Astrocyte (in vitro differentiated cells and primary cell): ENCODE data around the gene ATCAY. TPM values are rescaled to one million over a fixed set of nuclear protein-coding genes. Genes with fewer than 3 reads are reported as not detected.
"Not testable (repeated sequence)": the region's sequence is repeated elsewhere in the genome, so short reads cannot be mapped to it uniquely, and the experiment has no call there.

Experiments
- DNase-seq: peaks from one replicate; pipeline ENCODE4 v3.0.0-alpha.2; 2010; ENCODE audit warnings: low read depth
- FAIRE-seq: peaks from 2 replicates; lab custom pipeline; 2011; peaks lifted over from hg19 to GRCh38; lab: Jason Lieb, UNC
- H2AFZ ChIP-seq: 2 replicates; pipeline ENCODE4 v1.6.0; 2012; ENCODE audit warnings: low read depth, low read length, inconsistent platforms
- H3K27ac ChIP-seq: 2 replicates; pipeline ENCODE4 v1.5.1; 2011; ENCODE audit warnings: low read depth, low read length, inconsistent platforms
- H3K27me3 ChIP-seq: 2 replicates; pipeline ENCODE4 v1.6.0; 2011; ENCODE audit warnings: low read length, inconsistent platforms; ENCODE audit not compliant: insufficient read depth
- H3K36me3 ChIP-seq: 2 replicates; pipeline ENCODE4 v1.5.1; 2011; ENCODE audit warnings: low read length, inconsistent platforms; ENCODE audit not compliant: insufficient read depth
- H3K4me1 ChIP-seq: 2 replicates; pipeline ENCODE4 v1.5.1; 2011; ENCODE audit warnings: low read length, inconsistent platforms; ENCODE audit not compliant: insufficient read depth
- H3K4me2 ChIP-seq: 2 replicates; pipeline ENCODE4 v1.6.0; 2012; ENCODE audit warnings: low read length, inconsistent platforms
- H3K4me3 ChIP-seq: 2 replicates; pipeline ENCODE4 v1.5.1; 2011; ENCODE audit warnings: low read depth, mild to moderate bottlenecking, low read length, inconsistent platforms; ENCODE audit not compliant: insufficient read depth
- H3K79me2 ChIP-seq: 2 replicates; pipeline ENCODE4 v1.6.0; 2012; ENCODE audit warnings: mild to moderate bottlenecking, low read length, inconsistent platforms; ENCODE audit not compliant: insufficient read depth
- H3K9ac ChIP-seq: 2 replicates; pipeline ENCODE4 v1.6.0; 2012; ENCODE audit warnings: mild to moderate bottlenecking, low read length, inconsistent platforms
- H3K9me3 ChIP-seq: 2 replicates; pipeline ENCODE4 v1.5.1; 2012; ENCODE audit warnings: low read depth, mild to moderate bottlenecking, low read length, inconsistent platforms; ENCODE audit not compliant: insufficient read depth
- H4K20me1 ChIP-seq: 2 replicates; pipeline ENCODE4 v1.6.0; 2012; ENCODE audit warnings: low read length, inconsistent platforms; ENCODE audit not compliant: insufficient read depth
- H3K27ac Mint-ChIP-seq: one replicate; pipeline ENCODE4 v1.8.0; 2021; ENCODE audit warnings: mild to moderate bottlenecking, mixed read lengths; ENCODE audit not compliant: unreplicated experiment
- H3K27me3 Mint-ChIP-seq: one replicate; pipeline ENCODE4 v1.8.0; 2021; ENCODE audit warnings: low read depth, mixed read lengths; ENCODE audit not compliant: unreplicated experiment
- H3K36me3 Mint-ChIP-seq: one replicate; pipeline ENCODE4 v1.8.0; 2021; ENCODE audit warnings: low read depth, mixed read lengths; ENCODE audit not compliant: unreplicated experiment
- H3K4me1 Mint-ChIP-seq: one replicate; pipeline ENCODE4 v1.8.0; 2021; ENCODE audit warnings: low read depth, mixed read lengths; ENCODE audit not compliant: unreplicated experiment
- H3K4me3 Mint-ChIP-seq: one replicate; pipeline ENCODE4 v1.8.0; 2021; ENCODE audit warnings: mild to moderate bottlenecking, moderate library complexity, mixed read lengths; ENCODE audit not compliant: unreplicated experiment
- H3K9me3 Mint-ChIP-seq: one replicate; pipeline ENCODE4 v1.8.0; 2021; ENCODE audit warnings: mild to moderate bottlenecking, mixed read lengths; ENCODE audit not compliant: unreplicated experiment
- EZH2 ChIP-seq: IDR thresholded peaks from 2 replicates; pipeline ENCODE4 v1.6.1; 2012; ENCODE audit warnings: mild to moderate bottlenecking, low read length, inconsistent platforms; ENCODE audit not compliant: insufficient read depth
- total RNA-seq: library from RNA; stranded (reverse); gene quantifications from 2 replicates; pipeline ENCODE4 v1.2.1, GENCODE V29; 2021
- TF ChIP-seq, protein P1 (sequence below): IDR thresholded peaks from 2 replicates; pipeline ENCODE4 v1.5.1; 2011; ENCODE audit warnings: low read depth, mild to moderate bottlenecking, inconsistent platforms, low read length, moderate library complexity; ENCODE audit not compliant: insufficient read depth

Gene ATCAY
- total RNA-seq, 1 donor from 2014 or later: 6.5 TPM

GRCh38 chr19:3936506-3937442, 56.3 kb downstream of the ATCAY start:
- peaks cover 6% of the 10 kb centered on the region for H3K27me3 Mint-ChIP-seq
- Histone ChIP-seq H3K4me2 (no peak overlapping the region), H3K27ac (no peak overlapping the region), H4K20me1 (no peaks in the 10 kb centered on the region), H3K4me3 (no peak overlapping the region), H2AFZ (no peak overlapping the region), H3K79me2 (no peaks in the 10 kb centered on the region), H3K4me1 (no peaks in the 10 kb centered on the region), H3K27me3 (peaks cover 16% of the 10 kb centered on the region), H3K9me3 (no peaks in the 10 kb centered on the region), H3K9ac (no peak overlapping the region), H3K36me3 (no peaks in the 10 kb centered on the region)
- no peaks in the 10 kb centered on the region for H3K36me3 Mint-ChIP-seq
- H3K4me3 Mint-ChIP-seq: no peak overlapping the region
- H3K9me3 Mint-ChIP-seq: no peaks in the 10 kb centered on the region
- H3K27ac Mint-ChIP-seq: no peak overlapping the region
- H3K4me1 Mint-ChIP-seq: no peaks in the 10 kb centered on the region
- DNase-seq (no peak), FAIRE-seq (no peak)
- no peak for TF ChIP-seq EZH2
- TF ChIP-seq, protein P1, sequence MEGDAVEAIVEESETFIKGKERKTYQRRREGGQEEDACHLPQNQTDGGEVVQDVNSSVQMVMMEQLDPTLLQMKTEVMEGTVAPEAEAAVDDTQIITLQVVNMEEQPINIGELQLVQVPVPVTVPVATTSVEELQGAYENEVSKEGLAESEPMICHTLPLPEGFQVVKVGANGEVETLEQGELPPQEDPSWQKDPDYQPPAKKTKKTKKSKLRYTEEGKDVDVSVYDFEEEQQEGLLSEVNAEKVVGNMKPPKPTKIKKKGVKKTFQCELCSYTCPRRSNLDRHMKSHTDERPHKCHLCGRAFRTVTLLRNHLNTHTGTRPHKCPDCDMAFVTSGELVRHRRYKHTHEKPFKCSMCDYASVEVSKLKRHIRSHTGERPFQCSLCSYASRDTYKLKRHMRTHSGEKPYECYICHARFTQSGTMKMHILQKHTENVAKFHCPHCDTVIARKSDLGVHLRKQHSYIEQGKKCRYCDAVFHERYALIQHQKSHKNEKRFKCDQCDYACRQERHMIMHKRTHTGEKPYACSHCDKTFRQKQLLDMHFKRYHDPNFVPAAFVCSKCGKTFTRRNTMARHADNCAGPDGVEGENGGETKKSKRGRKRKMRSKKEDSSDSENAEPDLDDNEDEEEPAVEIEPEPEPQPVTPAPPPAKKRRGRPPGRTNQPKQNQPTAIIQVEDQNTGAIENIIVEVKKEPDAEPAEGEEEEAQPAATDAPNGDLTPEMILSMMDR: no peak

- not testable (repeated sequence) for H3K4me1 ChIP-seq, H3K27ac ChIP-seq, H3K36me3 Mint-ChIP-seq, FAIRE-seq, H3K79me2 ChIP-seq, H3K27me3 Mint-ChIP-seq, H2AFZ ChIP-seq, H3K9ac ChIP-seq, H3K4me1 Mint-ChIP-seq, H3K4me2 ChIP-seq, H4K20me1 ChIP-seq, H3K4me3 ChIP-seq, H3K36me3 ChIP-seq, H3K9me3 ChIP-seq, H3K27ac Mint-ChIP-seq, H3K4me3 Mint-ChIP-seq, H3K9me3 Mint-ChIP-seq, DNase-seq
- peaks cover 13% of the 10 kb centered on the region for H3K27me3 ChIP-seq
These were observed 57.9 kb downstream of the ATCAY start for GRCh38 chr19:3938300-3938950.

GRCh38 chr19:3942790-3943409, 62.4 kb downstream of the ATCAY start:
- Histone ChIP-seq H4K20me1 (no peaks in the 10 kb centered on the region), H3K4me3 (no peak overlapping the region), H3K4me2 (no peak overlapping the region), H2AFZ (no peak overlapping the region), H3K4me1 (no peaks in the 10 kb centered on the region), H3K9me3 (no peaks in the 10 kb centered on the region), H3K27ac (no peak overlapping the region), H3K36me3 (no peaks in the 10 kb centered on the region), H3K9ac (no peak overlapping the region), H3K27me3 (no peaks in the 10 kb centered on the region), H3K79me2 (no peaks in the 10 kb centered on the region)
- H3K36me3 Mint-ChIP-seq: peaks cover 4% of the 10 kb centered on the region
- no peaks in the 10 kb centered on the region for H3K4me1 Mint-ChIP-seq
- DNase-seq (no peak), FAIRE-seq (no peak)
- peaks cover 4% of the 10 kb centered on the region for H3K9me3 Mint-ChIP-seq
- no peak for TF ChIP-seq EZH2
- TF ChIP-seq, protein P1: no peak
- H3K27ac Mint-ChIP-seq: peak overlapping the region; percentile 78
- H3K4me3 Mint-ChIP-seq: no peak overlapping the region
- H3K27me3 Mint-ChIP-seq: peaks cover 1% of the 10 kb centered on the region
